KMS-11 (cell line): ENCODE data around the gene LIMK2.

Source experiments
- H2AFZ ChIP-seq: fragments of 200-600 bp; sonication (generic); 2 replicates; pipeline ENCODE4 v1.6.1; 2016; ENCODE audit warnings: antibody characterized with exemption, mixed run types, low read depth
- H3K27ac ChIP-seq: fragments of 200-600 bp; sonication (generic); 2 replicates; pipeline ENCODE4 v1.6.1; 2016; ENCODE audit warnings: mild to moderate bottlenecking, mixed run types
- H3K27me3 ChIP-seq: fragments of 200-600 bp; sonication (generic); 2 replicates; pipeline ENCODE4 v1.6.1; 2017; ENCODE audit warnings: mild to moderate bottlenecking, low read depth, mixed run types, moderate library complexity; ENCODE audit not compliant: insufficient read depth
- H3K36me3 ChIP-seq: fragments of 200-600 bp; sonication (generic); 2 replicates; pipeline ENCODE4 v1.6.1; 2017; ENCODE audit warnings: mild to moderate bottlenecking, mixed run types; ENCODE audit not compliant: insufficient read depth
- H3K4me1 ChIP-seq: fragments of 200-600 bp; sonication (generic); 2 replicates; pipeline ENCODE4 v1.6.1; 2016; ENCODE audit warnings: mild to moderate bottlenecking, low read depth, mixed run types; ENCODE audit not compliant: poor library complexity, severe bottlenecking
- H3K4me2 ChIP-seq: fragments of 200-600 bp; sonication (generic); 2 replicates; pipeline ENCODE4 v1.7.0; 2016; ENCODE audit warnings: mild to moderate bottlenecking, mixed run types
- H3K4me3 ChIP-seq: fragments of 200-600 bp; sonication (generic); IDR thresholded peaks from 2 replicates; pipeline ENCODE4 v1.6.1; 2017; ENCODE audit warnings: low read depth, low read length, mixed read lengths; ENCODE audit not compliant: insufficient read depth
- H3K79me2 ChIP-seq: fragments of 200-600 bp; sonication (generic); 2 replicates; pipeline ENCODE4 v1.6.1; 2016; ENCODE audit warnings: low read depth, mixed run types; ENCODE audit not compliant: insufficient read depth
- H3K9ac ChIP-seq: fragments of 200-600 bp; sonication (generic); 2 replicates; pipeline ENCODE4 v1.6.1; 2016; ENCODE audit warnings: mild to moderate bottlenecking, mixed run types
- H4K20me1 ChIP-seq: fragments of 200-600 bp; sonication (generic); 2 replicates; pipeline ENCODE4 v1.6.1; 2016; ENCODE audit warnings: mild to moderate bottlenecking, mixed run types; ENCODE audit not compliant: insufficient read depth
- TF ChIP-seq, protein P1 (sequence below): fragments of 200-600 bp; sonication (generic); conservative IDR thresholded peaks from 2 replicates; pipeline ENCODE4 v1.6.1; 2017; ENCODE audit warnings: low read depth, mild to moderate bottlenecking, antibody characterized with exemption, low read length, moderate library complexity, mixed read lengths

The LIMK2 gene

DNA sequence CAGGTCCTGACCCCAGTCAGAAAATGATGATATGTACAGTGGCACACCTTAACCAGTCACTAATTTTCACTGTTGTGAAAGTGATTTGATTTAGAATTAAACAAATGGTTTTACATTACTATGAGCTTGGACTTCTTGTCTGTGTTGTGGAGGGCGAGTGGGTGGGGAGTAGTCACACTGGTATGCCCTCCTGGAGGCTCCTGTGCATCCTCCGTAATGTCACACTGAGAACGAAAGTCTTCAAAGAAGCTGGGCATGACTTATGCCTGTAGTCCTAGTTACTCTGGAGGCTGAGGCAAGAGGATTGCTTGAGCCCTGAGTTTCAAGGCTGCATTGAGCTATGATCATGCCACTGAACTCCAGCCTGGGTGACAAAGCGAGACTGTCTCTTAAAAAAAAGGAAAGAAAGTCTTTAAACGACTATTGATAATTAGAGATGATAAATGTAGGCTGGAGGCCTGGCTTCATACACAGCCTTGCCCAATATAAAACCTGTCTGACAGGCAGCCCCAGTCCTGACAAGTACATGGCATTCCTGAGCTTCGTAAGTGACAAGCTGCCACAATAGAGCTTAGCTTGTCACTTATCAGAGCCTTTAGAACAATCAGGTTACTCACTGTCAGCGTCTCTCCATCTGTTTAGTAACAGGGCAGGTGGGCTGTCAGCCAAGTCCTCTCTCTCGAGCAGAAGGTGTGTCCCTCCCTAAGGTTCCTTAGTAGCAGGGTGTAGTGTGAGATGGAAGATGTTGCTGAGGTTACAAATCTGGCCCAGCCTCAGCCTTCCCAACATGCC is 5.0 kb upstream of the LIMK2 start:
- Histone ChIP-seq H3K36me3 (no peaks in the 10 kb centered on the region), H3K27ac (no peak overlapping the region), H3K79me2 (no peaks in the 10 kb centered on the region), H3K4me3 (no peak overlapping the region), H3K9ac (no peak overlapping the region), H3K4me1 (peaks cover 7% of the 10 kb centered on the region), H2AFZ (no peak overlapping the region), H3K27me3 (no peaks in the 10 kb centered on the region), H4K20me1 (no peaks in the 10 kb centered on the region), H3K4me2 (no peak overlapping the region)
- TF ChIP-seq, protein P1, sequence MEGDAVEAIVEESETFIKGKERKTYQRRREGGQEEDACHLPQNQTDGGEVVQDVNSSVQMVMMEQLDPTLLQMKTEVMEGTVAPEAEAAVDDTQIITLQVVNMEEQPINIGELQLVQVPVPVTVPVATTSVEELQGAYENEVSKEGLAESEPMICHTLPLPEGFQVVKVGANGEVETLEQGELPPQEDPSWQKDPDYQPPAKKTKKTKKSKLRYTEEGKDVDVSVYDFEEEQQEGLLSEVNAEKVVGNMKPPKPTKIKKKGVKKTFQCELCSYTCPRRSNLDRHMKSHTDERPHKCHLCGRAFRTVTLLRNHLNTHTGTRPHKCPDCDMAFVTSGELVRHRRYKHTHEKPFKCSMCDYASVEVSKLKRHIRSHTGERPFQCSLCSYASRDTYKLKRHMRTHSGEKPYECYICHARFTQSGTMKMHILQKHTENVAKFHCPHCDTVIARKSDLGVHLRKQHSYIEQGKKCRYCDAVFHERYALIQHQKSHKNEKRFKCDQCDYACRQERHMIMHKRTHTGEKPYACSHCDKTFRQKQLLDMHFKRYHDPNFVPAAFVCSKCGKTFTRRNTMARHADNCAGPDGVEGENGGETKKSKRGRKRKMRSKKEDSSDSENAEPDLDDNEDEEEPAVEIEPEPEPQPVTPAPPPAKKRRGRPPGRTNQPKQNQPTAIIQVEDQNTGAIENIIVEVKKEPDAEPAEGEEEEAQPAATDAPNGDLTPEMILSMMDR = no peak

DNA sequence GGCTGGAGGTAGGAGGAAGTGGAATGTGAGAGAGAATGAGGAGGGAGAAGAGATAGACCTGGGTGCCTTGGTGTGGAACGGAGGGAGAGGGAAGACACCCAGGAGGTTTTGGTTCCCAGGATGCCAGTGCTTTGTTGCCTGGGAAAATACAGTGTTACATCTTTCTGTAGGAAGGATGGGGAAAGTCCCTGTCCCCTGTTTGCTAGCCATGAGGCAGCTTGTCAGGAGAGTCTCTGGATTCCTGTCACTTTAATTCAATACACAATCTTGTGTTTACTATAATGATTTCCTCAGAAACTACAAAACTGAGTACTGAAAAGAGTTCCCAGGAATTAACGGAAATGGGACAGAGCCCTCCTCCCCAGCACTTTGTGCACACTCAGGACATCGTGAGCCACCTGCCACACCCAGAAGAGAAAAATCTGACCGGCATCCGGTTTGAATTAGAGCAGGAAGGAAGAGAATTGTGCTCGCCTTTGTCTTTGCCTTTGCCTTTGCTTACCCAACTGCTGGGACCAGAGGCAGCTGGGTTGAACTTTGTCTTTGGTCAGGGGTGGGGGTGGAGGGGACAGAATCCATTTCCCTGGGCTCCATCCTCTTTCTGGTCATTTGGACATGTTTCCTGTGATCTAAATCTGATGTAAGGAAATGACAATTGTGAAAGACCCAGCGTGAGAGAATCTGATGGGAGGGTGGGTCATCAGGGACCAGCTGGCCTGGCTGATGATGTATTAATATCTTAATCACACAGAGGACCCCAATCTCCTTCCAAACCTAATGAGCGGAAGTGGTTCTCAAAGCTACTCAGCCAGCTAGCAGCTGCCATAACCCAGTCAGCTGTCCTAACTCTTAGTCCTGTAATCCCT is 1.3 kb upstream of the LIMK2 start:
- TF ChIP-seq, protein P1 = no peak
- H4K20me1 ChIP-seq = no peaks in the 10 kb centered on the region
- H3K4me3 ChIP-seq = no peak overlapping the region
- H3K36me3 ChIP-seq = no peaks in the 10 kb centered on the region
- H3K79me2 ChIP-seq = peaks cover 17% of the 10 kb centered on the region; the same call in 1 of the 2 replicates
- H3K9ac ChIP-seq = no peak overlapping the region
- no peak overlapping the region for H3K27ac ChIP-seq
- peak overlapping the region; percentile 94; the same call in 1 of the 2 replicates for H2AFZ ChIP-seq
- H3K4me2 ChIP-seq = no peak overlapping the region
- H3K4me1 ChIP-seq = peaks cover 13% of the 10 kb centered on the region
- H3K27me3 ChIP-seq = no peaks in the 10 kb centered on the region

DNA sequence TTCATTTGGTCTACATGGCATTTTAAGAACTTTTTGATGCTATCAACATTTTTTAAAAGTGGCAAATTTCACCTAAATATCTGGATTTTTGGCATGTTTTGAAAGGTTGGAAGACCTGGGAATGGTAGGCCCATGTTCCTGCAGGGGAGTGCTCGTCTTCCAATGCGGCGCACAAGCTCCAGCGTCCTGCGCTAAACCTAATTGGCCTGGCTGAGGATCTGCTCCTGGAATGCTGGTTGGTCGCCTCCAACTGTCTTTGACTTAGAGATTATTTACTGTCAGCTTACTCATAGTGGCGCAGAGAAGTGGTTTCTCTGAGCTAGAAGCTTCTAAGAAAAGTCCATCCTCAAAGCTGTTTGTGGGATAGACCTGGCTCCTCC is 626 bp upstream of the LIMK2 start:
- H3K9ac ChIP-seq = no peak overlapping the region
- H3K27me3 ChIP-seq = no peaks in the 10 kb centered on the region
- TF ChIP-seq, protein P1 = no peak
- H4K20me1 ChIP-seq = no peaks in the 10 kb centered on the region
- H3K4me3 ChIP-seq = no peak overlapping the region
- peak overlapping the region; percentile 52 for H3K4me2 ChIP-seq
- no peaks in the 10 kb centered on the region for H3K36me3 ChIP-seq
- H3K79me2 ChIP-seq = peaks cover 17% of the 10 kb centered on the region; the same call in 1 of the 2 replicates
- H3K27ac ChIP-seq = no peak overlapping the region
- peaks cover 13% of the 10 kb centered on the region for H3K4me1 ChIP-seq
- H2AFZ ChIP-seq = peak overlapping the region; percentile 94

DNA sequence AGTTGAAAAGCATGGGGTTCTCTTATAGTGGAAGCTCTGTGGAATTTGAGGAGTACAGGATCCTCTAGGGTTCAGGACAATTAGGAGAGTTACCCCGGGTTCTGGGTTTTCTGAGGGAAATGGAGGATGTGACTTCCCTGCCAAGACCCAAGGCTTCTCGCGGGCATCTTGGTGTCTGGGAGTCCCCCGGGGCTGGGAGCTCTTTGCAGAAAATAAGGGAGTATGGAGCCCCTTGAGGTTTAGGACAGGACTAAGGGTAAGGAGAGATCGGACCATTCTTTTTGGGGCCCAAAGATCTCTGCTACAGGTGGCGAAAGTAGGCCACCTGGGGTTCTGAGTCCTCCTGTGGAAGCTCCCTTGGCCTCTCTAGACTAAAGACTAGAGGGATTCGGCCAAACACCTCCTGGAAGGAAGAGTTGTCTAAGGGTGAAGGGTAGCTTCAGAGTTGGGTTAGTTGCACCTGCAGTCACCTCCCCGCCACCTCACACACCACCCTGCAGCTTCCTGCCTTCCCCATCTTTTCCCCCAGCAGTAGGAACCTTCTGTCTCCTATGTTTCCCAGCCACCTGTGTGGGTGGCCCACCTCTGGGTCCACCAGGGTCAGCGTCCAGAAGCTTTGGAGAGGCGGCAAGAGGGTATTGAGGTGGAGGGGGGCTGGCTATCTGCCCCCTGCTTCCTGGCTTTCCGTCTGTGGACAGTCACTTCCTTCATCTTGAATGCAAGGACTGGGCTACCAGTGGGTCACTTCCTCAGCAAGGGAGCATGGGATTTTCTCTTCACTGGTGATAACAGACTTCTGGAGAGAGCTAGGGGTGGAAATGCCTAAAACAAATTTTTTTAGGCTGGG is 908 bp downstream of the LIMK2 start:
- H3K79me2 ChIP-seq = peaks cover 17% of the 10 kb centered on the region; the same call in 1 of the 2 replicates
- no peak overlapping the region for H3K27ac ChIP-seq
- H3K27me3 ChIP-seq = no peaks in the 10 kb centered on the region
- H3K4me3 ChIP-seq = no peak overlapping the region
- H3K9ac ChIP-seq = peak overlapping the region; percentile 45
- no peaks in the 10 kb centered on the region for H4K20me1 ChIP-seq
- H2AFZ ChIP-seq = peak overlapping the region; percentile 94; the same call in 1 of the 2 replicates
- H3K4me1 ChIP-seq = peaks cover 19% of the 10 kb centered on the region
- H3K4me2 ChIP-seq = peak overlapping the region; percentile 89
- TF ChIP-seq, protein P1 = no peak
- no peaks in the 10 kb centered on the region for H3K36me3 ChIP-seq
